GM23248 (cell line): ENCODE results near the gene UBL3. TPM values are rescaled to one million over a fixed set of nuclear protein-coding genes. Genes with fewer than 3 reads are reported as not detected.

Experiments
- DNase-seq: peaks from one replicate; pipeline ENCODE4 v3.0.0-alpha.2; 2015
- H2AFZ ChIP-seq: fragments of 200-600 bp; sonication (generic); 2 replicates; pipeline ENCODE4 v1.6.1; 2016; ENCODE audit warnings: antibody characterized with exemption
- H3F3A ChIP-seq: fragments of 200-600 bp; sonication (generic); 2 replicates; pipeline ENCODE4 v1.6.1; 2016; ENCODE audit warnings: mild to moderate bottlenecking, antibody characterized with exemption, mixed run types; ENCODE audit not compliant: insufficient read depth
- H3K27ac ChIP-seq: fragments of 200-600 bp; sonication (generic); 2 replicates; pipeline ENCODE4 v1.5.1; 2016; ENCODE audit warnings: mild to moderate bottlenecking
- H3K27me3 ChIP-seq: fragments of 200-600 bp; sonication (generic); replicated peaks from 2 replicates; pipeline ENCODE4 v1.6.1; 2016; ENCODE audit warnings: mild to moderate bottlenecking; ENCODE audit not compliant: insufficient read depth
- H3K36me3 ChIP-seq: fragments of 200-600 bp; sonication (generic); 2 replicates; pipeline ENCODE4 v1.6.1; 2016; ENCODE audit warnings: low read depth, mild to moderate bottlenecking
- H3K4me1 ChIP-seq: fragments of 200-600 bp; sonication (generic); 2 replicates; pipeline ENCODE4 v1.6.1; 2016; ENCODE audit warnings: mild to moderate bottlenecking; ENCODE audit not compliant: insufficient read depth
- H3K4me2 ChIP-seq: fragments of 200-600 bp; sonication (generic); one replicate; pipeline ENCODE4 v1.6.1; 2016; ENCODE audit warnings: mild to moderate bottlenecking; ENCODE audit not compliant: unreplicated experiment
- H3K4me3 ChIP-seq: fragments of 200-600 bp; sonication (generic); 2 replicates; pipeline ENCODE4 v1.5.1; 2016; ENCODE audit warnings: mild to moderate bottlenecking
- H3K79me2 ChIP-seq: fragments of 200-600 bp; sonication (generic); 2 replicates; pipeline ENCODE4 v1.6.1; 2016; ENCODE audit warnings: mild to moderate bottlenecking; ENCODE audit not compliant: insufficient read depth
- H3K9ac ChIP-seq: fragments of 200-600 bp; sonication (generic); 2 replicates; pipeline ENCODE4 v1.6.1; 2016; ENCODE audit warnings: mild to moderate bottlenecking
- H3K9me2 ChIP-seq: fragments of 200-600 bp; sonication (generic); 2 replicates; pipeline ENCODE4 v1.6.1; 2016; ENCODE audit warnings: mixed run types, mild to moderate bottlenecking, moderate library complexity; ENCODE audit not compliant: insufficient read depth
- H3K9me3 ChIP-seq: fragments of 200-600 bp; sonication (generic); one replicate; pipeline ENCODE4 v1.6.1; 2017; ENCODE audit warnings: low read depth
- H4K20me1 ChIP-seq: fragments of 200-600 bp; sonication (generic); 2 replicates; pipeline ENCODE4 v1.6.0; 2016; ENCODE audit not compliant: insufficient read depth
- EZH2 ChIP-seq: fragments of 200-600 bp; sonication (generic); IDR thresholded peaks from 2 replicates; pipeline ENCODE4 v1.6.1; 2018; ENCODE audit warnings: antibody characterized with exemption, mild to moderate bottlenecking; ENCODE audit not compliant: insufficient read depth, poor library complexity, severe bottlenecking
- EZH2phosphoT487 ChIP-seq: fragments of 200-600 bp; sonication (generic); IDR thresholded peaks from 2 replicates; pipeline ENCODE4 v1.6.1; 2018; ENCODE audit warnings: antibody characterized with exemption, moderate library complexity, mild to moderate bottlenecking, low read depth; ENCODE audit not compliant: insufficient read depth
- WGBS, 2 experiments: methylation state at CpG; one replicate each; pipeline ENCODE4 v1.1.6; 2015 to 2017; ENCODE audit warnings: low lambda C conversion rate in 2 of 2, low coverage in 1 of 2; ENCODE audit errors: missing lambda C conversion rate in 2 of 2; 5-methylcytosine and 5-hydroxymethylcytosine counted together
- in situ Hi-C: fragments of 300-500 bp; cut with MboI; formaldehyde crosslinking; loops from 2 replicates; pipeline ENCODE4 v1.15.0; 2020
- polyA plus RNA-seq: library from polyadenylated mRNA; unstranded; fragments of >200 nt; fragmentation: Nextera tagmentation; extraction: Ambion mirVana; gene quantifications from 2 replicates; pipeline ENCODE4 v1.2.1, GENCODE V29; 2016
- total RNA-seq: library from RNA; depleted of rRNA; stranded (reverse); fragments of >200 nt; shearing (Covaris generic); gene quantifications from 2 replicates; pipeline ENCODE4 v1.2.3, GENCODE V29; 2014

The UBL3 gene
- total and polyA plus RNA-seq, 2 experiments from 2014 or later: 85.8 to 99.3 TPM

DNA sequence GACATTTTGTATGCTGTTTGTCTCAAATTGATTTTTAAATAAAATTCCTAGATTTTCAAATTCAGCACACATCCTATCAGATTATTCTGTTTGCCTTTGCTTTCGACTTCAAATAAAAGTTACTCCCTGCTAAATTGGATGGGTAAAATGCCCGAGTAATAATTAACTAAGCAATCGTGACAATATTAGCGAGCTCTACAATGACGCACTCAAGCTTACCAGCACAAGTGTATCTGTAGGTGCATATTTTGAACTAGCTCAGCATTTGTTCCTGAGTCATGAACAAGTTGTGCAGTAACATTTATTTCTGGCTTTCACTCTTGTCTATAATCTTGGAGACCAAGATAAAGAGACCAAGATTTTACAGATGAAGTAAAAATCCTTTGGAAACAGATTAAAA lies 113.4 kb downstream of the UBL3 start:
- Histone ChIP-seq H2AFZ (no peak overlapping the region), H3K9ac (no peak overlapping the region), H4K20me1 (no peaks in the 10 kb centered on the region), H3K79me2 (no peaks in the 10 kb centered on the region), H3K9me3 (no peaks in the 10 kb centered on the region), H3K4me2 (no peak overlapping the region), H3F3A (no peaks in the 10 kb centered on the region), H3K4me1 (no peaks in the 10 kb centered on the region), H3K9me2 (no peaks in the 10 kb centered on the region), H3K27ac (no peak overlapping the region), H3K36me3 (no peaks in the 10 kb centered on the region), H3K27me3 (no peaks in the 10 kb centered on the region), H3K4me3 (no peak overlapping the region)
- TF ChIP-seq EZH2phosphoT487: no peak
- no peak for TF ChIP-seq EZH2
- DNase-seq: no peak
- in situ Hi-C loops: no loop called here
- WGBS, 2 experiments: 85 to 87% methylated on average over 5 of the region's 5 CpGs

DNA sequence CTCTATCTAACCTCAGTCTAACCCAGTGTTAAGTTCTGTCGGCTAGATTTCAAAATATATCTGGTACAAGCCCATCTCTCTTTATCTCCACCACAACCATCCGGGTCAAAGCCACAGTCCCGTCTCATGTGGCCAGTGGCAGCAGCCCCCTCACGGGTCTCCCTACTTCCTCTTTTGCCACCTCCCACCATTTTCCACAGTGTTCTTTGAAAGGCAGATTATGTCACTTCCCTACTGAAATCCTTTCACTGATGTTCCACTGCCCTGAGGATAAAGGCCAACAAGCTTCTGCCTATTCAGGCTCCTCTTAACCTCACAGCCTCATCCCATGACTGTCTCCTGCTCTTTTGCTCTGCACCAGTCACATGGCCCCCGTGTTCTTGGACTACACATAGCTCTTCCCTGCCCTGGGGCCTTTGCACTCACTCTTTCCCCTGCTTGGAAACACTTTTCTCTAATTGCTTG lies 117.2 kb downstream of the UBL3 start:
- Histone ChIP-seq H3K9me3 (no peaks in the 10 kb centered on the region), H3F3A (no peaks in the 10 kb centered on the region), H3K4me1 (no peaks in the 10 kb centered on the region), H3K36me3 (no peaks in the 10 kb centered on the region), H3K4me2 (no peak overlapping the region), H3K9ac (no peak overlapping the region), H3K9me2 (no peaks in the 10 kb centered on the region), H3K27me3 (no peaks in the 10 kb centered on the region; the same call in 1 of the 2 replicates), H4K20me1 (no peaks in the 10 kb centered on the region), H2AFZ (no peak overlapping the region), H3K27ac (no peak overlapping the region), H3K4me3 (no peak overlapping the region), H3K79me2 (no peaks in the 10 kb centered on the region)
- in situ Hi-C loops: no loop called here
- peak; percentile 44 for DNase-seq
- 50 to 54% methylated on average over 5 of the region's 5 CpGs for WGBS, 2 experiments
- TF ChIP-seq EZH2: no peak

DNA sequence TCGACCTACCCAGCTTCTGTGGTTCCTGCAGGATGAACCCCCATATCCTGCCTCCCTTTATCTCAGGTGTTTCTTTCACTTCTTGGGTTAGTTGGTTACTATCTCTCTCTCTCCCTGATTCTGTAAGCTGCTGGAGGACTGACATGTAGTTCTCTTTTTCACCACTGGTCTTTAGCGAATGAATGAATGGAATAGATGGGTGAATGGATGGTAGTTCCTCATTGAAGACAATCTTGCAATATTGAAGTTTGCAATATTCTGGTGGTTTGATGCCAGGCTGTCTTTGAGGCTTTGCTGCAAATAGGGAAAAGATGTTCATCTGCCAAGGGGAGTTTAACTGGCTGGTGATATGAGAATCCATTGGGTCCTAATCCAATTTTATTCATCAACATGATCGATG lies 120.2 kb downstream of the UBL3 start:
- 43 to 65% methylated on average over 3 of the region's 3 CpGs for WGBS, 2 experiments
- no peaks in the 10 kb centered on the region for H3K36me3 ChIP-seq
- no peak overlapping the region for H3K4me2 ChIP-seq
- TF ChIP-seq EZH2phosphoT487: no peak
- no peak for TF ChIP-seq EZH2
- H2AFZ ChIP-seq: no peak overlapping the region
- no peak overlapping the region for H3K9ac ChIP-seq
- no peaks in the 10 kb centered on the region for H3K9me2 ChIP-seq
- in situ Hi-C loops: no loop called here
- H3K9me3 ChIP-seq: no peaks in the 10 kb centered on the region
- H3K79me2 ChIP-seq: no peaks in the 10 kb centered on the region
- H3K27me3 ChIP-seq: no peaks in the 10 kb centered on the region; the same call in 1 of the 2 replicates
- no peak for DNase-seq
- H3K27ac ChIP-seq: no peak overlapping the region
- H3K4me3 ChIP-seq: no peak overlapping the region
- H3F3A ChIP-seq: no peaks in the 10 kb centered on the region
- no peaks in the 10 kb centered on the region for H4K20me1 ChIP-seq
- H3K4me1 ChIP-seq: no peaks in the 10 kb centered on the region

DNA sequence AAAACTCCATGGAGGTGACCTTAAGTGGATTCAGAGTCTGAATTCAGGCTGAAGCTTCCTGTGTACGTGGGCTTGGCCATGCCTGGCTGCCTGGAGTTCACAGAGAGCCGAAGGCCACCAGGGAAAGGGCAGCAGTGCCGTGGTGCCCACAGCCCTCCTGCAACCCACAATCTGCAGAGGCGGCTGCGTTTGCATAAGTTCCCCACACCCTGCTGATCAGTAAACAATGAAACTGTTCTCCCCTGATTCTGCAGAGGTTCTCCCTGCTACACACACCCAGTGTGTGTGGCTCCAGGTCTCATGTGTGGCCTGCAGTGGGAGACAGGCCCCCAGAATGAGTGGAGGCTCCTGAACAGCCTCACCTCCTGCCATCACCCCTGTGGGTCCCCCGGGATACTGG lies 128.0 kb downstream of the UBL3 start:
- H3K27ac ChIP-seq: no peak overlapping the region
- no peak for TF ChIP-seq EZH2
- no peak for TF ChIP-seq EZH2phosphoT487
- H2AFZ ChIP-seq: no peak overlapping the region
- in situ Hi-C loops: no loop called here
- no peaks in the 10 kb centered on the region for H3K9me3 ChIP-seq
- no peak overlapping the region for H3K4me3 ChIP-seq
- no peak overlapping the region for H3K4me2 ChIP-seq
- WGBS, 2 experiments: 70 to 74% methylated on average over 6 of the region's 6 CpGs
- H3K4me1 ChIP-seq: no peaks in the 10 kb centered on the region
- H3K79me2 ChIP-seq: no peaks in the 10 kb centered on the region
- no peaks in the 10 kb centered on the region for H3F3A ChIP-seq
- no peaks in the 10 kb centered on the region for H3K36me3 ChIP-seq
- no peaks in the 10 kb centered on the region for H3K27me3 ChIP-seq
- no peaks in the 10 kb centered on the region for H4K20me1 ChIP-seq
- no peak overlapping the region for H3K9ac ChIP-seq
- DNase-seq: no peak
- no peaks in the 10 kb centered on the region for H3K9me2 ChIP-seq

DNA sequence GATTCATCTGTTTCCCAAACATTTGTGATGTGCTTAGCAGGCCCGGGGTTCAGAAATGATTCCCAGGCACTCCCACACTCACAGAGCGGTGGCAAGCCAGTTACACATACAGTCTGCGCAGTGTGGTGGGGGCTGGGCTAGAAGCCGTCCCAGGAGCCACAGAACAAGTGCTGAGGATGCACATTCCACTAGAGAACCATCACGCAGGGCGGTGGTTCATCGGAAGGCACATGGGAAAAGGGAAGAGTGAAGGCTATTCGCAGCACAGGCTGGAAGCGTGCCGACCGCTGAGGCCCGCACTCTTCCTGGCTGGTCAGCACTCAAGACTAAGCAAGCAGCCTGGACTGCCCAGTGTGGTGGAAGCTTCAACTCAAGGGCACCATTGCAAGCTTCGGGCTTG lies 128.7 kb downstream of the UBL3 start:
- no peaks in the 10 kb centered on the region for H3F3A ChIP-seq
- no peak overlapping the region for H3K9ac ChIP-seq
- no peak for DNase-seq
- H3K4me2 ChIP-seq: no peak overlapping the region
- no peaks in the 10 kb centered on the region for H3K9me2 ChIP-seq
- H3K4me1 ChIP-seq: no peaks in the 10 kb centered on the region
- no peak for TF ChIP-seq EZH2phosphoT487
- no peak for TF ChIP-seq EZH2
- H2AFZ ChIP-seq: no peak overlapping the region
- no peak overlapping the region for H3K4me3 ChIP-seq
- H3K27ac ChIP-seq: no peak overlapping the region
- no peaks in the 10 kb centered on the region for H3K79me2 ChIP-seq
- WGBS, 2 experiments: 92 to 93% methylated on average over 13 of the region's 13 CpGs
- in situ Hi-C loops: no loop called here
- H3K36me3 ChIP-seq: no peaks in the 10 kb centered on the region
- H3K9me3 ChIP-seq: no peaks in the 10 kb centered on the region
- no peaks in the 10 kb centered on the region for H3K27me3 ChIP-seq
- H4K20me1 ChIP-seq: no peaks in the 10 kb centered on the region
